Ovary (tissue), 3 donors: Measurements from ENCODE around the gene OCA2.

Source experiments
- CTCF ChIP-seq, 3 donors: fragments of 450-650 bp in 2 of 3; fragments of 200-600 bp in 1 of 3; IDR thresholded peaks; one replicate each; pipeline versions ENCODE4 v1.5.1 to v1.8.0; 2016 to 2022; ENCODE audit warnings: antibody characterized with exemption in 3 of 3, mild to moderate bottlenecking in 1 of 3
- EP300 ChIP-seq: sonication (generic); formaldehyde crosslinking; IDR thresholded peaks from one replicate; pipeline ENCODE4 v1.6.1; 2017; ENCODE audit warnings: antibody characterized with exemption
- POLR2A ChIP-seq: fragments of 450-650 bp; IDR thresholded peaks from one replicate; pipeline ENCODE4 v1.6.1; 2017; ENCODE audit warnings: antibody characterized with exemption, mild to moderate bottlenecking, moderate library complexity
- donor health status: DM: no; HTN: no; CAD: no.

DNA sequence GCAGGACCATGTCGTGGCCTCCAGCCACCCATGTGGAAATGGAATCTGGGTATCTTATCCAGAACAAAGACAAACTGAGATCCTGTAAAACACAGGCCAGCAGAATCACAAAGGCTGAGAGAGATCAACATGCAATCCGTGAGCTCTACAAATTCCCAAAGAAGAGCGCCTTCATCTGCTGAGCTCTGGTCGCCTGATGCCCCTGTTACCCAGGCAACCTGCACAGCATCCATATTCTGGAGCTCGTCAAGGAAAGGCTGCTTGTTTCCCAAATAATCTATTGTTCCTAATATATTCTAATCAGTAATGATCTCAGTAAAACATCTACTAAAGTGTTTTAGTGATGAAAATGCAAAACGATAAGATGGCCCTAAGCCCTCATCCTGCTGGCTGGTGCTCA is 133.6 kb downstream of the OCA2 start:
- TF ChIP-seq CTCF (IDR thresholded peaks at IDR 0.05) (no peak), POLR2A (no peak), EP300 (no peak)
